Ovary (tissue), 3 donors: ENCODE data around the gene LRCH4.

Experiments used
- CTCF ChIP-seq, 3 donors: fragments of 450-650 bp in 2 of 3; fragments of 200-600 bp in 1 of 3; IDR thresholded peaks; one replicate each; pipeline versions ENCODE4 v1.5.1 to v1.8.0; 2016 to 2022; ENCODE audit warnings: antibody characterized with exemption in 3 of 3, mild to moderate bottlenecking in 1 of 3
- EP300 ChIP-seq: sonication (generic); formaldehyde crosslinking; IDR thresholded peaks from one replicate; pipeline ENCODE4 v1.6.1; 2017; ENCODE audit warnings: antibody characterized with exemption
- POLR2A ChIP-seq: fragments of 450-650 bp; IDR thresholded peaks from one replicate; pipeline ENCODE4 v1.6.1; 2017; ENCODE audit warnings: antibody characterized with exemption, mild to moderate bottlenecking, moderate library complexity
- donor health status: DM: no; HTN: no; CAD: no.

DNA sequence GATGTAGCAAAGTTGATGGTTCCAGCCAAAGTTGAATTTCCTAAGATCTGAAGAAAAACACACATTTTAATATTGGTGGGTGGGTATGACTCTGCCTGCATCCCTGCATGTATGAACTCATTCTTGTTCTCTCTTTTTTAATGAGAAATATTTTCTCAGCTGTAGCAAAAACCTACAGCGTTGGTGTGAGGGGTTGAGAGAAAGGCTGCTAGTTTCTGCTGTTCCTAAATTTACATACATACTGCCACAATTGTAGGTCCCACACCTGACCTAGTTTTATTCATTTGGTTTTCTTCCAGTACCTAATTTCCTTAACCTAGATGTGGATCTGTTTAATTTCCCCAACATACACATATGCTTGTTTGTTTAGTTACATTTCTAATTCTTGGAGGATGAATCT lies 42.3 kb downstream of the LRCH4 start:
- no peak for TF ChIP-seq CTCF (IDR thresholded peaks at IDR 0.05)
- no peak for TF ChIP-seq POLR2A
- no peak for TF ChIP-seq EP300
